AG09319 (cell line): ENCODE data around the gene IGF2BP1.
"Not testable (repeated sequence)": the region's sequence is repeated elsewhere in the genome, so short reads cannot be mapped to it uniquely, and the experiment has no call there.

ENCODE experiments used
- DNase-seq: peaks from one replicate; pipeline ENCODE4 v3.0.0-alpha.2; 2010; ENCODE audit warnings: low read depth; ENCODE audit errors: extremely low read depth
- CTCF ChIP-seq: IDR thresholded peaks from 2 replicates; pipeline ENCODE4 v1.5.1; 2011; ENCODE audit warnings: low read depth, mild to moderate bottlenecking, inconsistent platforms, low read length, moderate library complexity

Gene IGF2BP1

DNA sequence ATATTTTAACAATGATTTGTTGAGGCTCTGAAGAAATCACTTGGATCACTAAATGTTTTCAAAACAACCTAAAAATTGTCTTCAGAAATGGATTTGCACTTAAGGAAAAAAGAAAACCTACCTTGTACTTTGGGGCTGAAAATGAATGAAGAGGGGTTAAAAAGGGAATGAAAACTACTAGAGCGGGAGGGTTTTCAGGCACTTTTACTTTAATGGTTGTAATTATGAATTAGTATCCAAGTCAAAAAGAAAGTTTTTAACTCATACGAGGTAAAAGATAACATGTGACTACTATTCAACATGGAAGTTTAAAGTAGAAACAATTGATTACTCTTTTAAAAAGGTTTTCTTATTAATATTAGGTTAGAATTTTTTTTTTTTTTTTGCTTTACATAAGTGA lies 5.1 kb downstream of the IGF2BP1 start:
- TF ChIP-seq CTCF = no peak
- DNase-seq = no peak

GRCh38 chr17:49002766-49003165 lies 5.6 kb downstream of the IGF2BP1 start:
- no peak for TF ChIP-seq CTCF
- no peak for DNase-seq

DNA sequence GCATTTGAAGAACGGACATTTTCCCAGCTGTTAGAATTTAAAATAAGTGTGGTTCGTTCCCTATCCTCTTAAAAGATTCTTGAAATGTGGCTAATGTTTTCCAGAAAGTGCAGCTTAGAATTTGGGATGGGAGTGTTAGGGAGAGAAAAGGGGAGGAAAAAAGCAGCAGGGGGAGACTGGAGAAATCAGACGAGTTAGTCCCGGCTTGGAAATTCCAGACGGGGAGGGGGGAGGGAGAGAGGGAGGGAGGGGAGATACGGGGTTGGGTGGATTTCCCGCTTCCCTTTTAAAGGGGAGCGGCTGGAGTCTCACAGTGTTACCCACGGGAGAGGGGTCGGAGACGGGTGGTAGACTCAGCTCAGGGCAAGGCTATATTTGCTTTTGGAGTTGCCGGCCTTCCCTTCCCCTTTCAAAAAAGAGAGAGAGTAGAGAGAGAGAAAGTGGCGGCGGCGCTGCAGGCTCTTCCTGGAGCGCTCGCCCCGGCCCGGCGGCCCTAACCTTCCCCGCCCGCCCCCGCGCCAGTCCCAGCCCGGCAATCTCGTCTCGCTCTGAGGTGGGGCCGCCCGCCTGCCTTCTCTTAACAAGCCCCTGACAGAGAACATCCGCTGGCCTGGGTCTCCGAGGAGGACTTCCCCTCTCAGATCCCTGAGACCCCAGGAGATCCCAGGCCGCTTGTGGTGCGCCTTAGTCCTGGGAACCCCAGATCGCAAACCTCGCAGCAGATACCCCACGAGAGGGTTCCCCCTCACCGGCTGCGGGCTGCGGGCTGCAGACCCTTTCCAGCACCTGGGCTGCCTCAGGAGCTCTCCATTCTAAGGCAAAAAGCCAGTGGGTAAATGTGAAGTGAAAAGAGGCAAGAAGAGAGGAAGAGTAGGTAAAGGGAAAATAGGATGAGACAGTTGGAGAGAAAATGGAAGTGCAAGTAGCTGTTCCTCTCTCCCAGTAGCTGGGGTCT lies 6.6 kb downstream of the IGF2BP1 start:
- no peak for DNase-seq
- no peak for TF ChIP-seq CTCF

GRCh38 chr17:49005140-49005539 lies 8.0 kb downstream of the IGF2BP1 start:
- no peak for TF ChIP-seq CTCF
- DNase-seq = no peak

DNA sequence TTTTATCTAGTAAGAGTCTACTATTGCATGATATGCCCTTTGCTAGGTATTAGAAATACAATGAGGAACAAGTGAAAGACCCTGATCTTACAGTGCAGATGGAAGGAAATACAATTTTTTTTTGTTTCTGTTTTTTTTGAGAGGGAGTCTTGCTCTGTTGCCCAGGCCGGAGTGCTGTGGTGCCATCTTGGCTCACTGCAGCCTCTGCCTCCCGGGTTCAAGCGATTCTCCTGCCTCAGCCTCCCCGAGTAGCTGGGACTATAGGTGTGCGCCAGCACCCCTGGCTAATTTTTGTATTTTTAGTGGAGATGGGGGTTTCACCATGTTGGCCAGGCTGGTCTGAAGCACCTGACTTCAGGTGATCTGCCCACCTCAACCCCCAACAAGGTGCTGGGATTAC lies 11.7 kb downstream of the IGF2BP1 start:
- not testable (repeated sequence) for DNase-seq

DNA sequence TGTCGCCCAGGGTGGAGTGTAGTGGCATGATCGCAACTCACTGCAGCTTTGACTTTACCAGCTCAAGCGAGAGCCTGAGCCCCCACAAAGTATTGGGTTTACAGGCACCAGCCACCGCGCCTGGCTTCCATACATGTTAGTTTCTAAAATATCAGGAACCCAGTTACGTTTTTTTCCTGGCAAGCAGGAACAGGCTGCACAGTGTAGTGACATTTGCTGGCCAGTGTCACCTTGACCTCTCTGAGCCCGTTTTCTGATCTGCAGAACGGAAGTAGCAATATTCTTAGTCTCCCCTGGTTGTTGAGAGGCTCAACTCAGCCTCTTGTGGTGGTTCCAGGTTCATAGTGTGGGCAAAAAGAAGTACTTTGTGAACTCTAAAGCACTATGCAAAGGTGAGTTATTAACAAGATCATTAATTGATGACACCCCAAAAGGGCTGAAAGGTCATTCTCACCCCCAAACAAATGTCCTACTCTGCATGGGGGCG lies 15.6 kb downstream of the IGF2BP1 start:
- DNase-seq = no peak
- TF ChIP-seq CTCF = no peak

GRCh38 chr17:49013311-49014213 lies 16.4 kb downstream of the IGF2BP1 start:
- TF ChIP-seq CTCF = no peak
- no peak for DNase-seq
